Measurements from ENCODE around the gene CDKAL1. TPM values are rescaled to one million over a fixed set of nuclear protein-coding genes. Genes with fewer than 3 reads are reported as not detected.

The CDKAL1 gene
- total and polyA plus RNA-seq, 2 donors (not counting 3 experiments of a cell fraction or from before 2014, with no cell fraction given) = 6.1 to 20.5 TPM

GRCh38 chr6:21027507-21027906, 493.2 kb downstream of the CDKAL1 start:
- intact Hi-C loops (cut with micrococcal nuclease) = loop anchor here (1.0 to 5.0 kb wide), 2 partner anchors 40 to 160 kb away; no protein-coding TSS in a partner anchor

More at GRCh38 chr6:21027507-21027906, 493.2 kb downstream of the CDKAL1 start:
- Histone ChIP-seq H3K9me1 (replicated peaks; ENCODE audit: control insufficient read depth, extremely low read depth, insufficient read depth, low read length) (no peaks in the 10 kb centered on the region), H3K9ac (replicated peaks; ENCODE audit: extremely low read depth, insufficient read depth, low read length) (no peak overlapping the region), H3K4me2 (ENCODE audit: insufficient read depth, low read length) (no peak overlapping the region), H3K4me3 (replicated peaks in 1 of 3; ENCODE audit: insufficient read depth in 1 of 3, low read depth in 1 of 3, low read length in 3 of 3) (no peak overlapping the region), H3K27me3 (ENCODE audit: control insufficient read depth in 2 of 2, insufficient read depth in 2 of 2, low read length in 2 of 2) (no peaks in the 10 kb centered on the region), H3K36me3 (ENCODE audit: control insufficient read depth in 2 of 2, extremely low read depth in 1 of 2, insufficient read depth in 2 of 2, low read length in 2 of 2) (no peaks in the 10 kb centered on the region), H3K79me2 (ENCODE audit: control insufficient read depth, insufficient read depth, low read length) (no peaks in the 10 kb centered on the region), H3K27ac (ENCODE audit: insufficient read depth, low read depth, low read length) (peak overlapping the region; percentile 96), H2AFZ (ENCODE audit: low read depth, low read length) (no peak overlapping the region), H4K20me1 (replicated peaks; ENCODE audit: control insufficient read depth, extremely low read depth, insufficient read depth, low read length) (no peaks in the 10 kb centered on the region), H3K9me3 (replicated peaks; ENCODE audit: control insufficient read depth, insufficient read depth, low read length) (no peaks in the 10 kb centered on the region), H3K4me1 (ENCODE audit: control insufficient read depth, extremely low read depth, insufficient read depth, low read length) (peaks cover 33% of the 10 kb centered on the region)
- BruUV-seq (replicated peaks) = no TSS peak
- DNase-seq (ENCODE audit: low read depth, low spot score) = no peak
- POLR2A ChIA-PET = no interaction called here
- no peak for FAIRE-seq
- CTCF ChIA-PET = interaction anchor here (1.0 kb wide), 1 partner anchor 561 kb away, joined by 3 read pairs; no protein-coding TSS in a partner anchor
- dilution Hi-C loops (cut with MboI; ENCODE audit: extremely low pct_ligation_motif_present, low sequenced_read_pairs) = no loop called here
- TF ChIP-seq, protein P1, sequence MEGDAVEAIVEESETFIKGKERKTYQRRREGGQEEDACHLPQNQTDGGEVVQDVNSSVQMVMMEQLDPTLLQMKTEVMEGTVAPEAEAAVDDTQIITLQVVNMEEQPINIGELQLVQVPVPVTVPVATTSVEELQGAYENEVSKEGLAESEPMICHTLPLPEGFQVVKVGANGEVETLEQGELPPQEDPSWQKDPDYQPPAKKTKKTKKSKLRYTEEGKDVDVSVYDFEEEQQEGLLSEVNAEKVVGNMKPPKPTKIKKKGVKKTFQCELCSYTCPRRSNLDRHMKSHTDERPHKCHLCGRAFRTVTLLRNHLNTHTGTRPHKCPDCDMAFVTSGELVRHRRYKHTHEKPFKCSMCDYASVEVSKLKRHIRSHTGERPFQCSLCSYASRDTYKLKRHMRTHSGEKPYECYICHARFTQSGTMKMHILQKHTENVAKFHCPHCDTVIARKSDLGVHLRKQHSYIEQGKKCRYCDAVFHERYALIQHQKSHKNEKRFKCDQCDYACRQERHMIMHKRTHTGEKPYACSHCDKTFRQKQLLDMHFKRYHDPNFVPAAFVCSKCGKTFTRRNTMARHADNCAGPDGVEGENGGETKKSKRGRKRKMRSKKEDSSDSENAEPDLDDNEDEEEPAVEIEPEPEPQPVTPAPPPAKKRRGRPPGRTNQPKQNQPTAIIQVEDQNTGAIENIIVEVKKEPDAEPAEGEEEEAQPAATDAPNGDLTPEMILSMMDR (IDR thresholded peaks at IDR 0.05; ENCODE audit: extremely low read depth in 1 of 2, insufficient read depth in 1 of 2, low read depth in 1 of 2, low read length in 2 of 2) = no peak
- TF ChIP-seq JUN (IDR thresholded peaks at IDR 0.05; ENCODE audit: borderline replicate concordance, insufficient read depth, insufficient read length, low read depth) (no peak), EZH2 (IDR thresholded peaks at IDR 0.05; ENCODE audit: borderline replicate concordance, low read depth, low read length, severe bottlenecking) (no peak), POLR2AphosphoS5 (IDR thresholded peaks at IDR 0.05; ENCODE audit: insufficient read depth, low read depth, low read length) (no peak), GATA2 (IDR thresholded peaks at IDR 0.05; ENCODE audit: insufficient read depth, insufficient read length, low read depth, low read length) (no peak), POLR2A (IDR thresholded peaks at IDR 0.05; ENCODE audit: low read depth, low read length) (no peak), FOS (IDR thresholded peaks at IDR 0.05; ENCODE audit: borderline replicate concordance, insufficient read depth, low read length) (no peak), MYC (IDR thresholded peaks at IDR 0.05; ENCODE audit: low read depth, low read length) (no peak)
- TF ChIP-seq, protein P2, sequence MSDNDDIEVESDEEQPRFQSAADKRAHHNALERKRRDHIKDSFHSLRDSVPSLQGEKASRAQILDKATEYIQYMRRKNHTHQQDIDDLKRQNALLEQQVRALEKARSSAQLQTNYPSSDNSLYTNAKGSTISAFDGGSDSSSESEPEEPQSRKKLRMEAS (IDR thresholded peaks at IDR 0.05; ENCODE audit: insufficient read depth, insufficient read length) = no peak
